RWPE2 (cell line): Measurements from ENCODE around the gene DGCR8.

ENCODE experiments used
- ATAC-seq: fragments of 200-7000 bp; cut with Tn5 transposase; 3 replicates; pipeline ENCODE4 v1.9.1; 2021; ENCODE audit warnings: low read depth
- DNase-seq: peaks from one replicate; pipeline ENCODE4 v3.0.0-alpha.2; 2020; ENCODE audit warnings: low spot score
- H3K27ac ChIP-seq: fragments of 450-650 bp; 2 replicates; pipeline ENCODE4 v1.5.1; 2017; ENCODE audit warnings: mild to moderate bottlenecking; ENCODE audit not compliant: poor library complexity, severe bottlenecking
- H3K27me3 ChIP-seq: fragments of 250-450 bp; sonication (Bioruptor Pico); 2 replicates; pipeline ENCODE4 v1.5.1; 2021; ENCODE audit warnings: mild to moderate bottlenecking, moderate library complexity; ENCODE audit not compliant: insufficient read depth, poor library complexity, severe bottlenecking
- H3K36me3 ChIP-seq: fragments of 250-450 bp; sonication (Bioruptor Pico); 2 replicates; pipeline ENCODE4 v1.5.1; 2020; ENCODE audit warnings: low read depth, mild to moderate bottlenecking, moderate library complexity
- H3K4me1 ChIP-seq: fragments of 250-450 bp; sonication (Bioruptor Pico); 2 replicates; pipeline ENCODE4 v1.5.1; 2021; ENCODE audit warnings: mild to moderate bottlenecking, moderate library complexity; ENCODE audit not compliant: insufficient read depth, poor library complexity, severe bottlenecking
- H3K4me3 ChIP-seq: fragments of 250-450 bp; sonication (Bioruptor Pico); 2 replicates; pipeline ENCODE4 v1.5.1; 2021; ENCODE audit warnings: mild to moderate bottlenecking, moderate library complexity; ENCODE audit not compliant: severe bottlenecking
- H3K9me3 ChIP-seq: fragments of 250-450 bp; sonication (Bioruptor Pico); 2 replicates; pipeline ENCODE4 v1.5.1; 2021; ENCODE audit warnings: mild to moderate bottlenecking, moderate library complexity; ENCODE audit not compliant: severe bottlenecking
- CTCF ChIP-seq: fragments of 450-650 bp; IDR thresholded peaks from one replicate; pipeline ENCODE4 v1.5.1; 2017; ENCODE audit warnings: mild to moderate bottlenecking, moderate library complexity; ENCODE audit not compliant: poor library complexity, severe bottlenecking

The DGCR8 gene

DNA sequence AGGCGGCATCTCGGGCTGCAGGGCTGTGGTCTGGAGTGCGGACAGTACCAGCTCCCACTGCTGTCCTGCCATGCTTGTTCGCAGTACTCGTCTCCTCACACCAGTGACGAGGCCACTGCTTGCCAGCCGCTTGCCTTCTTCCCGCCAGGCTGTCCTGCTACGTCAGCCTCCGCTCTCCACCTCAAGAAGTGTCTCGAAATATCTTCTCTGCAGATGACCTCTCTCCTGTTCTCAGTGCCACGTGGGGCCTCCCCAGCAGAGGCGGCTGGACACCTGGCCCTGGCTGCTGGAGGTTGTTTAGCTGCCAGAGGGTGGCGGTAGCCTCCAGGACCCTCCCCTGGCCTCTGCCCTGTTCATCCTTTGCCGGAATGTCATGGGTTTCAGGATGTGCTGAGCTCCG, 73.9 kb downstream of the DGCR8 start:
- ATAC-seq: no peak
- H3K27ac ChIP-seq: no peak overlapping the region
- H3K27me3 ChIP-seq: no peaks in the 10 kb centered on the region
- DNase-seq: no peak
- no peak for TF ChIP-seq CTCF
- H3K36me3 ChIP-seq: no peaks in the 10 kb centered on the region
- H3K9me3 ChIP-seq: no peaks in the 10 kb centered on the region
- H3K4me1 ChIP-seq: no peaks in the 10 kb centered on the region
- H3K4me3 ChIP-seq: no peak overlapping the region

GRCh38 chr22:20154602-20155187, 74.7 kb downstream of the DGCR8 start:
- Histone ChIP-seq H3K4me3 (no peak overlapping the region), H3K27ac (no peak overlapping the region), H3K9me3 (no peaks in the 10 kb centered on the region), H3K27me3 (no peaks in the 10 kb centered on the region), H3K36me3 (no peaks in the 10 kb centered on the region), H3K4me1 (no peaks in the 10 kb centered on the region)
- TF ChIP-seq CTCF: no peak
- no peak for DNase-seq
- ATAC-seq: no peak

GRCh38 chr22:20155330-20156041, 75.4 kb downstream of the DGCR8 start:
- Histone ChIP-seq H3K27ac (no peak overlapping the region), H3K4me1 (no peaks in the 10 kb centered on the region), H3K9me3 (no peaks in the 10 kb centered on the region), H3K36me3 (no peaks in the 10 kb centered on the region), H3K27me3 (no peaks in the 10 kb centered on the region), H3K4me3 (no peak overlapping the region)
- TF ChIP-seq CTCF: no peak
- ATAC-seq (no peak), DNase-seq (no peak)

- H3K27me3 ChIP-seq: no peaks in the 10 kb centered on the region
- no peak for TF ChIP-seq CTCF
Measured at GRCh38 chr22:20156042-20156389, 76.0 kb downstream of the DGCR8 start.

More at GRCh38 chr22:20156042-20156389, 76.0 kb downstream of the DGCR8 start:
- Histone ChIP-seq H3K27ac (no peak overlapping the region), H3K36me3 (no peaks in the 10 kb centered on the region), H3K4me1 (no peaks in the 10 kb centered on the region), H3K4me3 (no peak overlapping the region), H3K9me3 (no peaks in the 10 kb centered on the region)
- ATAC-seq (no peak), DNase-seq (no peak)
